CD4-positive, alpha-beta memory T cell (primary cell): ENCODE results near the gene CRB1. TPM values are rescaled to one million over a fixed set of nuclear protein-coding genes. Genes with fewer than 3 reads are reported as not detected.

Source experiments
- CTCF ChIA-PET: fragments of 350-600 bp; sonication (Branson Sonifier 250); formaldehyde crosslinking; loops from one replicate; lab custom pipeline; 2021; ENCODE audit warnings: inconsistent platforms; ENCODE audit not compliant: partially characterized antibody; lab: Charles Lee
- POLR2A ChIA-PET: fragments of 350-600 bp; sonication (Branson Sonifier 250); formaldehyde crosslinking; loops from one replicate; lab custom pipeline; 2021; ENCODE audit not compliant: partially characterized antibody; lab: Charles Lee
- DNase-seq, 5 donors: peaks; one replicate each; pipeline versions ENCODE4 v3.0.0 to v3.0.0-alpha.2; 2020 to 2022; ENCODE audit warnings: mixed read lengths in 1 of 5
- H3K27ac ChIP-seq: one replicate; pipeline ENCODE4 v1.7.0; 2013; ENCODE audit warnings: low read depth, low read length
- H3K27me3 ChIP-seq: 2 replicates; pipeline ENCODE4 v1.7.0; 2013; ENCODE audit warnings: mild to moderate bottlenecking, low read length, moderate library complexity; ENCODE audit not compliant: insufficient read depth
- H3K36me3 ChIP-seq: 2 replicates; pipeline ENCODE4 v1.7.0; 2013; ENCODE audit warnings: mild to moderate bottlenecking, low read length, moderate library complexity; ENCODE audit not compliant: insufficient read depth
- H3K4me1 ChIP-seq: 2 replicates; pipeline ENCODE4 v1.7.0; 2013; ENCODE audit warnings: mild to moderate bottlenecking, low read length, moderate library complexity; ENCODE audit not compliant: insufficient read depth
- H3K4me3 ChIP-seq, 2 donors: one replicate each; pipeline ENCODE4 v1.7.0; 2013; ENCODE audit warnings: low read length in 2 of 2, mild to moderate bottlenecking in 1 of 2
- H3K9me3 ChIP-seq, 2 donors: one replicate each; pipeline ENCODE4 v1.7.0; 2013; ENCODE audit warnings: low read length in 2 of 2, control low read depth in 1 of 2; ENCODE audit not compliant: control insufficient read depth in 1 of 2
- H3K27ac Mint-ChIP-seq, 7 donors: one replicate each; pipeline ENCODE4 v1.8.0; 2020 to 2021; ENCODE audit warnings: mixed read lengths in 7 of 7, mild to moderate bottlenecking in 6 of 7, inconsistent platforms in 3 of 7, moderate library complexity in 3 of 7
- H3K27me3 Mint-ChIP-seq, 2 donors: one replicate each; pipeline ENCODE4 v1.8.0; 2020 to 2021; ENCODE audit warnings: mixed read lengths in 2 of 2
- H3K36me3 Mint-ChIP-seq, 2 donors: one replicate each; pipeline ENCODE4 v1.8.0; 2020 to 2021; ENCODE audit warnings: mixed read lengths in 2 of 2, inconsistent platforms in 1 of 2, mild to moderate bottlenecking in 1 of 2
- H3K4me1 Mint-ChIP-seq, 4 donors: one replicate each; pipeline ENCODE4 v1.8.0; 2020 to 2021; ENCODE audit warnings: mixed read lengths in 4 of 4, mild to moderate bottlenecking in 1 of 4
- H3K4me3 Mint-ChIP-seq, 8 donors: one replicate each; pipeline ENCODE4 v1.8.0; 2020 to 2021; ENCODE audit warnings: mixed read lengths in 8 of 8, mild to moderate bottlenecking in 7 of 8, moderate library complexity in 6 of 8, inconsistent platforms in 3 of 8
- H3K9me3 Mint-ChIP-seq, 8 donors: one replicate each; pipeline ENCODE4 v1.8.0; 2020 to 2021; ENCODE audit warnings: mixed read lengths in 8 of 8, mild to moderate bottlenecking in 5 of 8, inconsistent platforms in 3 of 8, moderate library complexity in 1 of 8
- intact Hi-C: fragments of 100-400 bp; cut with micrococcal nuclease; formaldehyde crosslinking; loops from one replicate; pipeline ENCODE4 v1.15.1; 2023
- polyA plus RNA-seq, 2 donors: library from polyadenylated mRNA; unstranded; fragments of 300-500 nt; fragmentation: Illumina TruSeq; gene quantifications; one replicate each; pipeline ENCODE4 v1.2.3, GENCODE V29; 2021
- total RNA-seq, 2 experiments: library from RNA; stranded (reverse); gene quantifications; one replicate each; pipeline ENCODE4 v1.2.3, GENCODE V29; 2021

Gene CRB1
- total and polyA plus RNA-seq, 4 experiments from 2014 or later, result 0.10 to 0.55 (median 0.38) TPM

DNA sequence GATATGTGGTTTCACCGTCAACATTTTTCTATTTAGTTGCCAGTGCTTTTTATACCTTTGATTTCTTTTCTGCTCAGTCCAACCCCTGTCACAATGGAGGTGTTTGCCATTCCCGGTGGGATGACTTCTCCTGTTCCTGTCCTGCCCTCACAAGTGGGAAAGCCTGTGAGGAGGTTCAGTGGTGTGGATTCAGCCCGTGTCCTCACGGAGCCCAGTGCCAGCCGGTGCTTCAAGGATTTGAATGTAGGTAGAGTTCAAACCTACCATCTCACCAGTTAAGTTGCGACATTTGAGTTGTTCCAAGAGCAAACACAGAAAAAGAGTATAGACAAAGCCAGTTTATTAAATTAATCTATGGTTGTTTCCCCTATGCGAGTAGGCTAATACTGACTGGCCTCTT lies 161.3 kb downstream of the CRB1 start:
- Mint-ChIP-seq H3K4me3 (no peak overlapping the region), H3K27me3 (peaks cover 0 to 2% of the 10 kb centered on the region in 2 donors), H3K36me3 (no peaks in the 10 kb centered on the region), H3K27ac (no peak overlapping the region), H3K9me3 (no peaks in the 10 kb centered on the region), H3K4me1 (no peaks in the 10 kb centered on the region)
- no peaks in the 10 kb centered on the region for H3K36me3 ChIP-seq
- no peak overlapping the region for H3K4me3 ChIP-seq
- no peaks in the 10 kb centered on the region for H3K27me3 ChIP-seq
- H3K4me1 ChIP-seq, result no peaks in the 10 kb centered on the region
- H3K9me3 ChIP-seq, result no peaks in the 10 kb centered on the region
- ChIA-PET POLR2A (no interaction called here), CTCF (no interaction called here)
- no peak for DNase-seq
- no peak overlapping the region for H3K27ac ChIP-seq
- intact Hi-C loops, result no loop called here

DNA sequence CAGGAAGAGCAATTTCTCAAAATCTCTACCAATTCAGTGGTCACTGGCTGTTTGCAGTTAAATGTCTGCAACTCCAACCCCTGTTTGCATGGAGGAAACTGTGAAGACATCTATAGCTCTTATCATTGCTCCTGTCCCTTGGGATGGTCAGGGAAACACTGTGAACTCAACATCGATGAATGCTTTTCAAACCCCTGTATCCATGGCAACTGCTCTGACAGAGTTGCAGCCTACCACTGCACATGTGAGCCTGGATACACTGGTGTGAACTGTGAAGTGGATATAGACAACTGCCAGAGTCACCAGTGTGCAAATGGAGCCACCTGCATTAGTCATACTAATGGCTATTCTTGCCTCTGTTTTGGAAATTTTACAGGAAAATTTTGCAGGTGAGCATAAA lies 167.2 kb downstream of the CRB1 start:
- H3K27me3 ChIP-seq, result no peaks in the 10 kb centered on the region
- POLR2A ChIA-PET, result no interaction called here

DNA sequence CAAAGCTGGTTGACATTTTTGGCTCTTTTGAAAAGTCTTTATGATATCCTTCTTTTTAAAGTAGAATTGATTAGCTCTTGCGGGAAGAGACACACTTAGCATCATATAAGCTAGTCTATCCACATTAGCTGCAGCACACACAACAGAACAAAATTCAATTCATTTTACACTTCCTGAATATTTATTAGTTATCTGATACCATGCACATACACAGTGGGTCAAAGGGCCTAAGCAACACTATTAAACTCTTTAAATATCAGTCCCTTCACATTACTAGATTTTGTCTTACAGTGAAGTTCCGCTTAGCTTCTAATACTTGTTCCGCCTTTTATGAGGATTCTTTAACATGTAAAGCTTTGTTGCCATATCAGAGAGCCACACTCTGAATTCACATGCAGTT lies 169.5 kb downstream of the CRB1 start:
- no peaks in the 10 kb centered on the region for H3K4me1 ChIP-seq
- no peaks in the 10 kb centered on the region for H3K9me3 Mint-ChIP-seq
- H3K27ac ChIP-seq, result no peak overlapping the region
- H3K4me3 Mint-ChIP-seq, result no peak overlapping the region
- no peaks in the 10 kb centered on the region for H3K27me3 Mint-ChIP-seq
- H3K9me3 ChIP-seq, result no peaks in the 10 kb centered on the region
- no peak overlapping the region for H3K27ac Mint-ChIP-seq
- no peak for DNase-seq
- CTCF ChIA-PET, result no interaction called here
- H3K27me3 ChIP-seq, result no peaks in the 10 kb centered on the region
- H3K36me3 Mint-ChIP-seq, result no peaks in the 10 kb centered on the region
- H3K4me1 Mint-ChIP-seq, result no peaks in the 10 kb centered on the region
- no peak overlapping the region for H3K4me3 ChIP-seq
- POLR2A ChIA-PET, result no interaction called here
- intact Hi-C loops, result no loop called here
- H3K36me3 ChIP-seq, result no peaks in the 10 kb centered on the region

More for the DNA sequence above, 167.2 kb downstream of the CRB1 start:
- H3K9me3 Mint-ChIP-seq, result no peaks in the 10 kb centered on the region
- H3K27me3 Mint-ChIP-seq, result no peaks in the 10 kb centered on the region
- CTCF ChIA-PET, result interaction anchor here (0.7 kb wide), 1 partner anchor 35 kb away, joined by 3 read pairs; no protein-coding TSS in a partner anchor
- no peaks in the 10 kb centered on the region for H3K36me3 Mint-ChIP-seq
- no peak overlapping the region for H3K4me3 Mint-ChIP-seq
- no peak for DNase-seq
- H3K4me3 ChIP-seq, result no peak overlapping the region
- no peak overlapping the region for H3K27ac ChIP-seq
- H3K9me3 ChIP-seq, result no peaks in the 10 kb centered on the region
- H3K4me1 Mint-ChIP-seq, result no peaks in the 10 kb centered on the region
- intact Hi-C loops, result no loop called here
- H3K36me3 ChIP-seq, result no peaks in the 10 kb centered on the region
- no peaks in the 10 kb centered on the region for H3K4me1 ChIP-seq
- H3K27ac Mint-ChIP-seq, result no peak overlapping the region

DNA sequence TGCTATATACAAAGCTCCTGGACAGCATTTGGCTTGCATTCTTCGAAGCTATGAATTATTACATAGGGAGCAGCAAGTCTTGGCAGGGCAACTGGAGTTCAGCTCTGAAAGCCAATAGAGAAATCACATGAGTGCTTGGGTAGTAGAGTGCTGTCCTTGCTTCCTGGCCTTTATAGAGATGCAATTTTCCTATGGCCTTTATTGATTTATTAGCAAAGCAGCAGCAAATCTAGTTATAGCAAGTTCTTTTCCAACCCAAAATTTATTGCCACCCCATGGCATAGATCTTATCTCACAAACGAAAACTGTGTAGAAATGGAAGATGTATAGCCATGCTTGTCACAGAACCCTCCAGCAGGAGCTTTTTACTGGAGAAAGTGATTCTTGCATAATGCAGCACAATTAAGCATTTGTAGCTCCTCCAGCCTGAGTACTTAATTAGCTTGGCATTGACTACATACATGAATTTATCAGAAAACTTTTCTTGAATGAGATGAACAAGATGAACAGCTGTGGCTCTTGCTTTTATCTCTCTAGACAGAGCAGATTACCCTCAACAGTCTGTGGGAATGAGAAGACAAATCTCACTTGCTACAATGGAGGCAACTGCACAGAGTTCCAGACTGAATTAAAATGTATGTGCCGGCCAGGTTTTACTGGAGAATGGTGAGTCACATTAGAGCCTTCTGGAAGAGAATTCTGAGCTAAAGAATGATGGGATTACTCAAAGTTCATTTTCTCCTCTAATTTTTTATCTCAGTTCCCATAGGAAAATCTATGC lies 170.1 kb downstream of the CRB1 start:
- DNase-seq, result no peak
- no peak overlapping the region for H3K27ac Mint-ChIP-seq
- no peaks in the 10 kb centered on the region for H3K27me3 ChIP-seq
- POLR2A ChIA-PET, result no interaction called here
- intact Hi-C loops, result no loop called here
- no peaks in the 10 kb centered on the region for H3K9me3 Mint-ChIP-seq
- H3K4me3 Mint-ChIP-seq, result no peak overlapping the region
- no peak overlapping the region for H3K4me3 ChIP-seq
- CTCF ChIA-PET, result no interaction called here
- no peaks in the 10 kb centered on the region for H3K36me3 Mint-ChIP-seq
- no peaks in the 10 kb centered on the region for H3K27me3 Mint-ChIP-seq
- H3K27ac ChIP-seq, result no peak overlapping the region
- H3K9me3 ChIP-seq, result no peaks in the 10 kb centered on the region
- H3K4me1 ChIP-seq, result no peaks in the 10 kb centered on the region
- no peaks in the 10 kb centered on the region for H3K4me1 Mint-ChIP-seq
- H3K36me3 ChIP-seq, result no peaks in the 10 kb centered on the region

DNA sequence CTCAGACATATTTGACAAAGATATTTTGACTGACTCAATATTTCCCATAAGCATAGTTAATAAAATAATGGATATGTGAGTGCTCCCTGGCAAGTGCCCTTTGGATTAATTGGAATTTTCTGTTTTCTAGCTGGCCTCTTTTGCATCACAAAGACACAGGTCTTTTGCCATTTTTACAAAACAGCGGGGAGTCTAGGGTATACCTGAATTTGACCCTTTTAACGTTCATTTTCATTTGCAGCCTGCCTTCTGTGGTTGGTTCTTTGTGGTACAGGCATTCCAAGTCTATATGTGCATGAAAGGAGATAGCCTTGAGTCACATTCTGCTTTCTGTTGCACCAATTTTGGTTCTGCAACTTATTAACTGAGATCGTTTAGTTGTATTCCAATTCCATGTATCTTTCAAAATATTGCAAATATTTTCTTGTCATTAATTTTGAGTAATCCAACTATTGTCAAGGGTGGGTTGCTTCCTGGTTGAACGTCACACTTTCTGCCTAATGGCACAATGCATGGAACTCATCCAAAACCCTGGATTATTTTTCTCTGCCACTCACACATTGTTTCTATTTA lies 171.7 kb downstream of the CRB1 start:
- DNase-seq, result no peak
- Histone ChIP-seq H3K4me1 (no peaks in the 10 kb centered on the region), H3K4me3 (no peak overlapping the region), H3K9me3 (no peaks in the 10 kb centered on the region), H3K36me3 (no peaks in the 10 kb centered on the region), H3K27me3 (no peaks in the 10 kb centered on the region), H3K27ac (no peak overlapping the region)
- H3K9me3 Mint-ChIP-seq, result no peaks in the 10 kb centered on the region
- POLR2A ChIA-PET, result no interaction called here
- intact Hi-C loops, result no loop called here
- no peak overlapping the region for H3K4me3 Mint-ChIP-seq
- no peaks in the 10 kb centered on the region for H3K36me3 Mint-ChIP-seq
- no peaks in the 10 kb centered on the region for H3K27me3 Mint-ChIP-seq
- no peak overlapping the region for H3K27ac Mint-ChIP-seq
- CTCF ChIA-PET, result interaction anchor here (1.5 kb wide), 1 partner anchor 429 kb away, joined by 3 read pairs; no protein-coding TSS in a partner anchor
- H3K4me1 Mint-ChIP-seq, result no peaks in the 10 kb centered on the region

DNA sequence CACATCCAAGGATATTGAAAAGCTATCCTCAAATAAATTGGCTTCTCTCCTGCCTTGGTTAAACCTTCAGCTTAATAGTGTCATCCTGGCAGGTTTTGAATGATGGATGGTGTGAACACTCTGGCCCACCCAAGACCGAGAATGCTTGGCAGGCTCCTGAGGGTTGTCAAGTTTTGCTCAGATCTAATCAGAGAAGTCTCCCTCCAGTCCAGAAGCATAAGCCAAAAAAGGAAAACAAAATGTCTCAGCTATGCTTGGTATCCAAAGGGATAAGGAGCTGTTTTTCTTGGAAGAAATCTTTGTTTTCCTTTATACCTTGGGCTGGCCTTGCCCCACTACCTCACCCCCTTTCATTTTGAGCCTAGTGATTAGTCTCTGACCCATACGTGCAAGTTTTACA lies 172.7 kb downstream of the CRB1 start:
- POLR2A ChIA-PET, result no interaction called here

DNA sequence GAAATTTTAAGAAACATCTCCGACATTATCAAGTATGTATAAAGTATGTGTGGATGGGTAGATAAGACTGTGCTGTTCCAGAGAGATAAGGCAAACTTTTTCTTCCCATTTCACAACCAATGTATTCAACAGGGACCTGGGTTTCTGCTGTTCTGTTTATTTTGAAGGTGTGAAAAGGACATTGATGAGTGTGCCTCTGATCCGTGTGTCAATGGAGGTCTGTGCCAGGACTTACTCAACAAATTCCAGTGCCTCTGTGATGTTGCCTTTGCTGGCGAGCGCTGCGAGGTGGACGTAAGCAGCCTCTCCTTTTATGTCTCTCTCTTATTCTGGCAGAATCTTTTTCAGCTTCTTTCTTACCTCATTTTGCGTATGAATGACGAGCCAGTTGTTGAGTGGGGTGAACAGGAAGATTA lies 174.0 kb downstream of the CRB1 start:
- Histone ChIP-seq H3K36me3 (no peaks in the 10 kb centered on the region), H3K9me3 (no peaks in the 10 kb centered on the region), H3K4me3 (no peak overlapping the region), H3K4me1 (no peaks in the 10 kb centered on the region), H3K27me3 (no peaks in the 10 kb centered on the region), H3K27ac (no peak overlapping the region)
- POLR2A ChIA-PET, result no interaction called here
- intact Hi-C loops, result no loop called here
- peaks cover 2% of the 10 kb centered on the region in 2 donors for H3K27me3 Mint-ChIP-seq
- no peak overlapping the region for H3K4me3 Mint-ChIP-seq
- no peak for DNase-seq
- H3K4me1 Mint-ChIP-seq, result no peaks in the 10 kb centered on the region
- H3K36me3 Mint-ChIP-seq, result no peaks in the 10 kb centered on the region
- no peak overlapping the region for H3K27ac Mint-ChIP-seq
- CTCF ChIA-PET, result no interaction called here
- H3K9me3 Mint-ChIP-seq, result no peaks in the 10 kb centered on the region

More for the DNA sequence above, 172.7 kb downstream of the CRB1 start:
- H3K36me3 ChIP-seq, result no peaks in the 10 kb centered on the region
- CTCF ChIA-PET, result interaction anchor here (1.5 kb wide), 1 partner anchor 428 kb away, joined by 3 read pairs; no protein-coding TSS in a partner anchor
- H3K4me3 ChIP-seq, result no peak overlapping the region
- Mint-ChIP-seq H3K36me3 (no peaks in the 10 kb centered on the region), H3K4me1 (no peaks in the 10 kb centered on the region), H3K4me3 (no peak overlapping the region), H3K9me3 (no peaks in the 10 kb centered on the region), H3K27me3 (no peaks in the 10 kb centered on the region), H3K27ac (no peak overlapping the region)
- no peaks in the 10 kb centered on the region for H3K4me1 ChIP-seq
- H3K27me3 ChIP-seq, result no peaks in the 10 kb centered on the region
- intact Hi-C loops, result no loop called here
- H3K27ac ChIP-seq, result no peak overlapping the region
- H3K9me3 ChIP-seq, result no peaks in the 10 kb centered on the region
- DNase-seq, result no peak
